Natural killer cell (primary cell): ENCODE results near the gene DACH2. TPM values are rescaled to one million over a fixed set of nuclear protein-coding genes. Genes with fewer than 3 reads are reported as not detected.

Experiments
- ATAC-seq, 3 donors: fragments of 150-1000 bp in 2 of 3; fragments of 200-7000 bp in 1 of 3; cut with Tn5 transposase; 1 replicate in 1 of 3; 2 replicates in 2 of 3; pipeline ENCODE4 v1.10.0; 2021; ENCODE audit warnings: mild to moderate bottlenecking in 2 of 3, moderate library complexity in 2 of 3
- DNase-seq, 2 donors: peaks; one replicate each; pipeline versions ENCODE4 v3.0.0 to v3.0.0-alpha.2; 2013 to 2021; ENCODE audit warnings: mixed read lengths in 1 of 2
- H3K27ac ChIP-seq: one replicate; pipeline ENCODE4 v1.5.1; 2013; ENCODE audit warnings: mild to moderate bottlenecking, low read length
- H3K27me3 ChIP-seq: one replicate; pipeline ENCODE4 v1.6.1; 2013; ENCODE audit warnings: low read length; ENCODE audit not compliant: control insufficient read depth, insufficient read depth
- H3K36me3 ChIP-seq: one replicate; pipeline ENCODE4 v1.6.1; 2013; ENCODE audit warnings: low read length; ENCODE audit not compliant: control insufficient read depth, insufficient read depth
- H3K4me1 ChIP-seq: one replicate; pipeline ENCODE4 v1.6.1; 2013; ENCODE audit warnings: low read length; ENCODE audit not compliant: control insufficient read depth, insufficient read depth
- H3K4me3 ChIP-seq: one replicate; pipeline ENCODE4 v1.5.1; 2013; ENCODE audit warnings: low read length
- H3K9me3 ChIP-seq: one replicate; pipeline ENCODE4 v1.6.1; 2013; ENCODE audit warnings: low read length; ENCODE audit not compliant: control insufficient read depth, insufficient read depth
- H3K27ac Mint-ChIP-seq, 2 donors: one replicate each; pipeline ENCODE4 v1.8.0; 2022; ENCODE audit warnings: mild to moderate bottlenecking in 2 of 2, mixed read lengths in 2 of 2, moderate library complexity in 1 of 2
- H3K27me3 Mint-ChIP-seq, 2 donors: one replicate each; pipeline ENCODE4 v1.8.0; 2022; ENCODE audit warnings: low read depth in 2 of 2, mixed read lengths in 2 of 2
- H3K36me3 Mint-ChIP-seq: one replicate; pipeline ENCODE4 v1.8.0; 2022; ENCODE audit warnings: mixed read lengths
- H3K4me1 Mint-ChIP-seq, 2 donors: one replicate each; pipeline ENCODE4 v1.8.0; 2022; ENCODE audit warnings: mixed read lengths in 2 of 2
- H3K4me3 Mint-ChIP-seq: one replicate; pipeline ENCODE4 v1.8.0; 2022; ENCODE audit warnings: mild to moderate bottlenecking, moderate library complexity, mixed read lengths
- H3K9me3 Mint-ChIP-seq, 2 donors: one replicate each; pipeline ENCODE4 v1.8.0; 2022; ENCODE audit warnings: mixed read lengths in 2 of 2
- CTCF ChIP-seq: fragments of 200-600 bp; IDR thresholded peaks from one replicate; pipeline ENCODE4 v1.8.0; 2022; ENCODE audit warnings: antibody characterized with exemption
- WGBS: methylation state at CpG from one replicate; pipeline ENCODE4 v1.1.7; 2013; ENCODE audit warnings: missing lambda C conversion rate; ENCODE audit not compliant: insufficient coverage; 5-methylcytosine and 5-hydroxymethylcytosine counted together
- intact Hi-C: fragments of 100-400 bp; cut with micrococcal nuclease; formaldehyde crosslinking; loops from one replicate; pipeline ENCODE4 v1.14.2; 2022
- total RNA-seq, 4 donors: library from RNA; stranded (reverse); fragments of 120-200 nt in 1 of 4; gene quantifications; one replicate each; pipeline versions ENCODE4 v1.2.3 to v1.2.4, GENCODE V29; 2013 to 2022

The DACH2 gene
- total RNA-seq, 3 donors from 2014 or later (not counting 1 experiment from before 2014, with no cell fraction given): not detected

GRCh38 chrX:86507331-86507730, 359.1 kb downstream of the DACH2 start:
- H3K9me3 ChIP-seq: no peaks in the 10 kb centered on the region
- Mint-ChIP-seq H3K27ac (no peak overlapping the region), H3K9me3 (peaks cover 0 to 1% of the 10 kb centered on the region in 2 donors), H3K36me3 (no peaks in the 10 kb centered on the region), H3K27me3 (no peaks in the 10 kb centered on the region), H3K4me1 (no peaks in the 10 kb centered on the region), H3K4me3 (no peak overlapping the region)
- no peaks in the 10 kb centered on the region for H3K36me3 ChIP-seq
- intact Hi-C loops: no loop called here
- no peak overlapping the region for H3K4me3 ChIP-seq
- no peak overlapping the region for H3K27ac ChIP-seq
- no peak for TF ChIP-seq CTCF
- DNase-seq (no peak), ATAC-seq (no peak)
- no peaks in the 10 kb centered on the region for H3K27me3 ChIP-seq
- 33% methylated on average over 1 of the region's 2 CpGs for WGBS
- no peaks in the 10 kb centered on the region for H3K4me1 ChIP-seq

- Mint-ChIP-seq H3K4me3 (no peak overlapping the region), H3K27ac (no peak overlapping the region), H3K27me3 (no peaks in the 10 kb centered on the region), H3K4me1 (no peaks in the 10 kb centered on the region), H3K9me3 (peaks cover 4 to 6% of the 10 kb centered on the region in 2 donors), H3K36me3 (no peaks in the 10 kb centered on the region)
- DNase-seq: no peak
- 78% methylated on average over 4 of the region's 4 CpGs for WGBS
- no peak for ATAC-seq
- Histone ChIP-seq H3K9me3 (no peaks in the 10 kb centered on the region), H3K27me3 (no peaks in the 10 kb centered on the region), H3K4me3 (no peak overlapping the region), H3K4me1 (no peaks in the 10 kb centered on the region), H3K36me3 (no peaks in the 10 kb centered on the region), H3K27ac (no peak overlapping the region)
- intact Hi-C loops: no loop called here
- no peak for TF ChIP-seq CTCF
Observed at GRCh38 chrX:86579777-86580176, 431.5 kb downstream of the DACH2 start.

- no peak for TF ChIP-seq CTCF
- Histone ChIP-seq H3K9me3 (no peaks in the 10 kb centered on the region), H3K27me3 (no peaks in the 10 kb centered on the region), H3K27ac (no peak overlapping the region), H3K4me3 (no peak overlapping the region), H3K36me3 (no peaks in the 10 kb centered on the region), H3K4me1 (no peaks in the 10 kb centered on the region)
- Mint-ChIP-seq H3K9me3 (peaks cover 5 to 20% of the 10 kb centered on the region in 2 donors), H3K4me3 (no peak overlapping the region), H3K4me1 (no peaks in the 10 kb centered on the region), H3K27ac (no peak overlapping the region), H3K36me3 (no peaks in the 10 kb centered on the region), H3K27me3 (no peaks in the 10 kb centered on the region)
- DNase-seq (no peak), ATAC-seq (no peak)
- no CpG with 5 or more reads among the region's 2 CpGs for WGBS
- intact Hi-C loops: no loop called here
Observed at GRCh38 chrX:86604607-86605006, 456.4 kb downstream of the DACH2 start.

- Mint-ChIP-seq H3K27me3 (no peaks in the 10 kb centered on the region), H3K4me3 (no peak overlapping the region), H3K4me1 (no peaks in the 10 kb centered on the region), H3K27ac (no peak overlapping the region), H3K9me3 (peaks cover 8 to 10% of the 10 kb centered on the region in 2 donors), H3K36me3 (no peaks in the 10 kb centered on the region)
- ATAC-seq: no peak
- H3K4me1 ChIP-seq: no peaks in the 10 kb centered on the region
- H3K36me3 ChIP-seq: no peaks in the 10 kb centered on the region
- TF ChIP-seq CTCF: no peak
- no peak for DNase-seq
- H3K27me3 ChIP-seq: no peaks in the 10 kb centered on the region
- no peak overlapping the region for H3K4me3 ChIP-seq
- WGBS: no CpG with 5 or more reads among the region's 1 CpG
- intact Hi-C loops: no loop called here
- no peaks in the 10 kb centered on the region for H3K9me3 ChIP-seq
- H3K27ac ChIP-seq: no peak overlapping the region
Observed at GRCh38 chrX:86696951-86697350, 548.7 kb downstream of the DACH2 start.
